Epithelial cell of proximal tubule (primary cell): ENCODE measurements around the gene DDOST. TPM values are rescaled to one million over a fixed set of nuclear protein-coding genes. Genes with fewer than 3 reads are reported as not detected.
A peak's percentile ranks its signal among the peaks of the same experiment; 100 is the strongest.
"Not testable (repeated sequence)": the region's sequence is repeated elsewhere in the genome, so short reads cannot be mapped to it uniquely, and the experiment has no call there.

ENCODE experiments used
- DNase-seq: peaks from one replicate; pipeline ENCODE4 v3.0.0-alpha.2; 2011; ENCODE audit warnings: low read depth
- H3K4me3 ChIP-seq: 2 replicates; pipeline ENCODE4 v1.5.1; 2011; ENCODE audit warnings: low read depth, mild to moderate bottlenecking, low read length
- total RNA-seq: library from RNA; depleted of rRNA; stranded (reverse); fragments of >200 nt; gene quantifications from 2 replicates; pipeline ENCODE4 v1.2.3, GENCODE V29; 2015
- TF ChIP-seq, protein P1 (sequence below): conservative IDR thresholded peaks from 2 replicates; pipeline ENCODE4 v1.5.1; 2012; ENCODE audit warnings: low read depth, mild to moderate bottlenecking, low read length

The DDOST gene
- total RNA-seq, 1 donor from 2014 or later, result 191 TPM

DNA sequence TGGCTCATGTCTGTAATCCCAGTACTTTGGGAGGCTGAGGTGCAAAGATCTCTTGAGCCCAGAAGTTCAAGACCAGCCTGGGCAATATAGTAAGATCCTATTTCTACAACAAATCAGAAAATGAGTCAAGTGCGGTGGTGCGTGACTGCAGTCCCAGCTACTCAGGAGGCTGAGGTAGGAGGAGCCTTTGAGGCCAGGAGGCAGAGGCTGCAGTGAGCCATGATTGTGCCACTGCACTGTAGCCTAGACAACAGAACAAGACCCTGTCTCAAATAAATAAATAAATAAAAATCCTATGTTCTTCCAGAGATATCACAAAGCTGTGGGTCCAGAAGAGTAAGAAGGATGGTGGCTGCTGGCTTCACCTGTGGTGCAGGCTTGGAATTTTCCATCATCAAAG, 50.2 kb downstream of the DDOST start:
- H3K4me3 ChIP-seq, result no peak overlapping the region
- TF ChIP-seq, protein P1, sequence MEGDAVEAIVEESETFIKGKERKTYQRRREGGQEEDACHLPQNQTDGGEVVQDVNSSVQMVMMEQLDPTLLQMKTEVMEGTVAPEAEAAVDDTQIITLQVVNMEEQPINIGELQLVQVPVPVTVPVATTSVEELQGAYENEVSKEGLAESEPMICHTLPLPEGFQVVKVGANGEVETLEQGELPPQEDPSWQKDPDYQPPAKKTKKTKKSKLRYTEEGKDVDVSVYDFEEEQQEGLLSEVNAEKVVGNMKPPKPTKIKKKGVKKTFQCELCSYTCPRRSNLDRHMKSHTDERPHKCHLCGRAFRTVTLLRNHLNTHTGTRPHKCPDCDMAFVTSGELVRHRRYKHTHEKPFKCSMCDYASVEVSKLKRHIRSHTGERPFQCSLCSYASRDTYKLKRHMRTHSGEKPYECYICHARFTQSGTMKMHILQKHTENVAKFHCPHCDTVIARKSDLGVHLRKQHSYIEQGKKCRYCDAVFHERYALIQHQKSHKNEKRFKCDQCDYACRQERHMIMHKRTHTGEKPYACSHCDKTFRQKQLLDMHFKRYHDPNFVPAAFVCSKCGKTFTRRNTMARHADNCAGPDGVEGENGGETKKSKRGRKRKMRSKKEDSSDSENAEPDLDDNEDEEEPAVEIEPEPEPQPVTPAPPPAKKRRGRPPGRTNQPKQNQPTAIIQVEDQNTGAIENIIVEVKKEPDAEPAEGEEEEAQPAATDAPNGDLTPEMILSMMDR, result no peak
- DNase-seq, result no peak

DNA sequence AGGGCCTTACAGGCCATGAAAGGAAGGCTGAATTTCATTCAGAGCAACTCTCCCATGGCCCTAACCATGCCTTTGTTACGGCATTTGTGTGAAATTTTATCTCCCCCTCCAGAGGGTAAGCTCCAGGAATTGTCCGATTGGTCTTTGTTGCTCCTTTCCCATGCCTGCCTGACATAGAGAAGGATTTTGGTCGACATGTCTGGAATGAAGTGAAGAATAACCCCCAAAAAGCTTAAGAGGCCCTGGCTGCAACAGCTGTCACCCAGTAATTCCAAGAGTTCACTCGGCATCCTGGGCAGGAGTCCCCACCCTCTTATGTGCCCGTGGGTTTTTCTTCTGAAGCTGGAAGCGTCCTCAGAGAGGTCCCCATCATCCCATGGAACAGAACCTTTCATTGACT, 51.6 kb downstream of the DDOST start:
- TF ChIP-seq, protein P1, result no peak
- no peak overlapping the region for H3K4me3 ChIP-seq
- no peak for DNase-seq

DNA sequence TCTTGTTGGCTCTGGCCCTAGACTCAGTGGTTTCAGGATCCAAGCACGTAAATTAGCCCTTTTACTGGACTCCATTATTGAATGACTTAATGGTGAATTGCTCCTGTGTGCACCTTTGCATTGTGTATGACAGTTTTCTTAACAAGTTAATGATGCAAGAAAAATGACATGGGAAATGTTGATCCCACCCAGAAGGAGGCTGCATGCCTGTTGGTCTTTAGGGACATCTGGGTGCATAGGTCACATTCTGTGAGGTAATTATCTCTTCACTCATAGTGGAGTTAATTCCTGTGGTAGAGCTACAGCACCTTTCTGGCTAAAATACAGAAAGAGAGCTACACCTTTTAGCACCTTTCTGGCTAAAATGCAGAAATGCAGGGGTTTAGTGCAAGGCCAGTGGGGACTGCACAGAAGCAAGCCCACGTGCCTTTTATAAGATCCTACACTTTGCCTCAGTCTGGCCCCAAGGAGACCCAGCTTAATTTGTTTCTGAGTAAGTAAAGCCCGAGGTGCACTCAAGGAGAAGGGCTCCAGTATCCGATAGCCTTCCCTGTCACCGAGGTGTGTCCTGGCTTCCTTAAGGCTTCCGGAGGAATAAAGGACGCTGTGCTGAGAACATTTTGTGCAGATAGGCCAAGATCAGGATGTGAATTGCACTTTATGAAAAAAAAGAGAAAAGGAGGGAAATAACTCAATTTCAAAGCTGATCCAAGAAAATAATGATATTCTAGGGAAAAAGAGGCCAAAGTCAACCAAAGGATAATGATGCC, 54.2 kb downstream of the DDOST start:
- DNase-seq, H3K4me3 ChIP-seq: not testable (repeated sequence)

DNA sequence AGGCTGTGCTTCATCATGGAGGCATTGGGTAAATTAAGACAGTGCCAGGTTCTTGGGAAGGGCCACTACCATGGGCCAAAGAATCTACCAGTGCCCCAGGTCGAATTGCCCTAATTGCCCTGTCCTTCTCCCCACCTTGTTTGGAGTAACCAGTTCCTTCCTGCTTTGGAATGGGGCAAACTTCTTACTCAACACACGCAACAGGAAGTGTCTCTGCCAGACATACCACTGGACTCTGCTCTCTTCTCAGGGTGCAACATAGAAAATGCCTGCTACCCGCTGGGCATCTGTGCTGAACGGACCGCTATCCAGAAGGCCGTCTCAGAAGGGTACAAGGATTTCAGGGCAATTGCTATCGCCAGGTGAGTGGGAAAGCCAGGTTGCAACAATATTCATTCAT, 56.5 kb downstream of the DDOST start:
- no peak overlapping the region for H3K4me3 ChIP-seq
- TF ChIP-seq, protein P1, result no peak
- DNase-seq, result no peak

DNA sequence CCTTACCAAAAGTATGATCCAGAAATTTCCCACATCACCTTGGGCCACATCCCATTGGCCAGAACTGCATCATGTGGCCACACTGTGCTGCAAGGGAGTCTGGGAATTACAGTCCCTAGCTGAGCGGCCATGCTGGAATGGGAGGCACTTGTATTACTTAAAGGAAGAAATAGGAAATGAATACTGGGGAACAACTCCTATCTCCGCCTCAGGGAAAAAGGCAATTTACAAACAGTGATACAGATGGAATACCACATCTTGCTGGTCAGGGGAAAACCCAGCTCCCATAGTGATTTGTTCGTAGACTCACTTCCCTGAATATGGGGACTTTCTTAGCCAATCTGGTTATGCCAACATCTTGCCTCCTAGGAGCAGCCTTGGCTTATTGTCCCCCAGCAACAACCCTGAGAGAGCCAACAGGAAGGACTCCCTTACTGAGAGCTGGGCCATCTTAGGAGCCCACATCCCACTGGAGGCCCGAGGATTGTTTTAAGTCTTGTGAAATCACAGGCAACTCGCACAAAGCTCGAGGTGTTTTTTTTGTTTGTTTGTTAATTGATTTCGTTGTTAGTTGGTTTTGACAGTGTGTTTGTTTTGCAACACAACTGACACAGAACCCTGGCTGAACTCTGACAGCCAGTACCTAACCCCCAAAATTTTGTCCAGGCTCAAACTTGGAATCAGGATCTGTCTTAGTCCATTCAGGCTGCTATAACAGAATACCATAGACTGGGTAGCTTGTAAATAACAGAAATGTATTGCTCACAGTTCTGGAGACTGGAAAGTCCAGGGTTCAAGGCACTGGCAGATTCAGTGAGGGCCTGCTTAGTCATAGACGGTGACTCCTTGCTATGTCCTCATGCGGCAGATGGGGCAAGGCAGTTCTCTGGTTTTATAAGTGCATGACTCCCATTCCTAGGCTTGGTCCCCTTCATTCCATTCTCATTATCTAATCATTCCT, 57.4 kb downstream of the DDOST start:
- TF ChIP-seq, protein P1, result no peak
- H3K4me3 ChIP-seq, result no peak overlapping the region
- DNase-seq, result peak; percentile 66

DNA sequence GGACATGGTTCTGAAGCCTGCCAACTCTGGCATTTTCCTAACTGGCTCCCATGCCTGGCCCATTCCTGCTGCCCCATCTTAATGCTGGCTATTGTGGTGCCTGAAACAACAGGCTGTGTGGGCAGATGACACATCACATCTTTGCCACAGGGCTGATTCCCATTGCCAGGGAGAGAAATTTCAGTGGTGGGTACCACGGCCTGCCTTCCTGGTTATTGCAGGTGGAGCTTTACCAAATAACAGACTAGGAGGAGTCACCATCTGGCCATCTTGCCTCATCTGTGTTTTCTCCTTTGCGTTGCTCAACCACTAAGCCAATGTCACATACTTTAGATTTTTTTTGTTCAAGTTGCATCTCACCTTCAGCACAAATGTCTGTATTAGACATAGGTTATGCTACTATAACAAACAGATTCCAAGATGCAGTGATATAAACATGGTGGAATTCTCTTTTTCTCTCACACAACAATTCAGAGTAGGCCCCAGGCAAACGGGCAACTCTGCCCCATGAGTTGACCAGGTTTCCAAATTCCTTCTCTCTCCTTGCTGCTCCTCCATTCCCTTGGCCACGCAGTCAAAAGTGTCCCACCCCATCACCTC, 58.2 kb downstream of the DDOST start:
- TF ChIP-seq, protein P1, result no peak
- no peak for DNase-seq
- no peak overlapping the region for H3K4me3 ChIP-seq

Other genes starting within 250 kb of the DDOST start
- gene CAMK2N1, start 175.2 kb downstream of the DDOST start, total RNA-seq, result 18.2 and 19.7 TPM in 2 replicates
- gene MUL1, start 153.2 kb downstream of the DDOST start, total RNA-seq, result 24.6 and 30.4 TPM in 2 replicates
- 0.36 and 0.81 TPM in 2 replicates for gene FAM43B, start 108.8 kb downstream of the DDOST start, total RNA-seq
- 6.0 and 10.1 TPM in 2 replicates for gene CDA, start 72.3 kb downstream of the DDOST start, total RNA-seq
- gene PINK1, start 27.9 kb downstream of the DDOST start, total RNA-seq, result 42.4 and 44.3 TPM in 2 replicates
- 1.8 and 3.3 TPM in 2 replicates for gene KIF17, start 56.6 kb upstream of the DDOST start, total RNA-seq
- gene SH2D5, start 71.3 kb upstream of the DDOST start, total RNA-seq, result 15.2 and 23.8 TPM in 2 replicates
- 120 and 142 TPM in 2 replicates for gene HP1BP3, start 125.9 kb upstream of the DDOST start, total RNA-seq